ENCODE measurements around the gene GATA5.

Gene GATA5

GRCh38 chr20:62451970-62452369 lies 23.8 kb downstream of the GATA5 start:
- no peak for DNase-seq

DNA sequence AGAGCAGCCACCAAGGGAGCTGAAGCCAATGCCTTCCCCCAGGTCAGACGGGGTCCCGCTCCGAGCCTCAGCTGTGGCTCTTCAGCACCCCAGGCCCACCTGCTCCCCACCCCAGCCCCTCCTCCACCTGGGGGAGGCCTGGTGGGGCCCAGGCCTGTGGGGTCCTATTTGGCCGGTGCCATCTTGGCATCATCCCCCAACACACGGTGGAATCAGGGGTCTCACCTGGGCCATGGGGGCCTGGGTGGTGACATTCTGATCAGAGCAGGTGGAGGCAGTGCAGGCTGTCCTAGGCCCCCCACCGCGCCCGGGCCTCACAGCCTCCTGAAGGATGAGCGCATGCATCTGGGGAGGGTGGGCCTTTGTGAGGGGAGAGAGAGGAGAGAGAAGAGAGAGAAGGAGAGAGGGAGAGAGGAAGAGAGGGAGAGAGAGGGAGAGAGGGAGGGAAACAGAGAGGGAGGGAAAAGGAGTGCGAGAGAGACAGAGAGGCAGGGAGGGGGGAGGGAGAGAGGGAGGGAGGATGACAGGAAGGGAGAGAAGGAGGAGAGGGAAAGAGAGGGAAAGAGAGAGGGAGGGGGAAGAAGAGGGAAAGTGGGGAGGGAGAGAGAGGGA lies 24.5 kb downstream of the GATA5 start:
- no peak for DNase-seq

- DNase-seq: no peak
Measured at GRCh38 chr20:62449951-62450691, 25.7 kb downstream of the GATA5 start.

DNA sequence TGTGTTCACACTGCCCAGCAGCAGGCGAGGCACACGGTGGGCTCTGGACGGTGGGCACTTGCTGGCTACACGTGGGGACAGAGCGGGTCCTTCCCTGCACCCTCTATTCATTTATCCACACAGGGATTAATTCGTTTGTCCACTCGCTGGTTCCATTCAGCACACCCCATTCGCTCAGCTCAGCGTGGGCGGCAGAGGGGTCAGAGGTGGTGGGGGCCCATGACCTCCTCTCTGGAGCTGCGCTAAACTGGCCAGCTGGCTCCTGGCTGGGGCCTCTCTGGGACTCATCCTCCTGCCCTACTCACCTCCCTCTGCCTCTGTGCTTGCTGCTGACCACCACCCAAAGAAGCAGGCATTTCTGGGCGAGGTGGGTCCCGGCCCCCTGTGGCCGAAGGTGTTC lies 27.0 kb downstream of the GATA5 start:
- no peak for DNase-seq

DNA sequence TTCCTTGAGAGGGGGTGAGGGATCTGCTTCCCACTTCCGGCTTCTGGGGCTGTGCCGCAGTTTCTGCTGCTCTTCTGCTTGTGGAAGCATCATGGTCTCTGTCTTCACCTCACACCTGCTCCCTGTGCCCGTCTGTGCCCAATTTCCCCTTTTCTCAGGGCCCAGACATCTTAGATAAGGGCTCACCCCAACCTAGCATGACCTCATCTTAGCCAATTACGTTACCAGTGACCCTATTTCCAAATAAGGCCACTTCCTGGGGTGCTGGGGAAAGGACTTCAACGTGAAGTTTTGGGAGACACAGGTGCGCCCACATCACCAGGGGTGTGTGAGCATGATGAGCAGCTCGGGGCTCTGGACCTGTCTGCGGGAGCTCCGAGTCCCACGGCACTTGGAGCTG lies 27.8 kb downstream of the GATA5 start:
- no peak for DNase-seq

DNA sequence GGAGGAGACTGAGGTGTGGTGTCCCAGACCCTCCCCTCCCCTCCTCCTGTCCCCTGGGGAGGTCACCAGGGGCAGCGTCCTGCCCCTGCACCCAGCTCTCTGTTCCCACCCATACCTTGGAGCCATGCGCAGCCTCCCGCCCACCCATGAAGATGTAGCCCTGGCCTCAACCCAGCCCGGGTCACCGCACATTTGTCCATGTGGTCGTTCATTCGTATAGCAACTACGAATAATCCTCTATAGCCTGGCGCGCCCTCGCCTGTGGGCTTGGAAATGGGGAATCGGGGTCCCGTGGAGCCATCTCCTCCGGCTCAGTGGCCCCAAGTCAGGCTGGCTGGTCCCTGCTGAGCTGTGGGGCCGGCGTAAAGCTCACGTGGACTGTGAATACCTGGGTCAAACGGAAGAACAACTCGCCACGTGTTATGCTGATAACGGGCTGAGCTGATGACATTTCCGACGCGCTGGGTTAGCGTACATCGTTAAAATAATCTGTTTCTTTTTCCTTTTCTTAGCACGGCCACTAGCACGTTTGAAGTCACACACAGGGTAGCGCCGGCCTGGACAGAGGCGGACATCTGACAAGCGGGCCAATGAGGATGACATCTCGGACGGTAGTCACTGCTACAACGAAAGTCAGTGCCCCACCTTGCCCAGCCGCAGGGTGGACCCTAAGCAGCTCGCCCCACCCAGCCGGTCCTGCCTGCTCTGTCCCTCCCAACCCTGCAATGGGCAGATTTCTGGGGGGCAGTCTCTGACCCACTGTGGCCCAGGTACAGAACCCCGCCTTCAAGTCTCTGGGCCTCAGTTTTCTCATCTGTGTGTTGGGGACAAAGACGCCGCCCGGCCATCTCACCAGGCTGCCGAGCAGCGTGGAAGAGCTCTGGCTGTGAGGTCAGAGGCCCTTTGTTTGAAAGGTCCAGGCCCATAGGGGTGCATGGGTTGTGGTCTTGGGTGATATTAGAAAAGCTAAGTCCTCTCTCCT lies 28.6 kb downstream of the GATA5 start:
- DNase-seq: no peak

GRCh38 chr20:62446481-62446880 lies 29.3 kb downstream of the GATA5 start:
- DNase-seq: no peak

- DNase-seq: no peak
Measured at GRCh38 chr20:62445553-62446340, 30.0 kb downstream of the GATA5 start.

DNA sequence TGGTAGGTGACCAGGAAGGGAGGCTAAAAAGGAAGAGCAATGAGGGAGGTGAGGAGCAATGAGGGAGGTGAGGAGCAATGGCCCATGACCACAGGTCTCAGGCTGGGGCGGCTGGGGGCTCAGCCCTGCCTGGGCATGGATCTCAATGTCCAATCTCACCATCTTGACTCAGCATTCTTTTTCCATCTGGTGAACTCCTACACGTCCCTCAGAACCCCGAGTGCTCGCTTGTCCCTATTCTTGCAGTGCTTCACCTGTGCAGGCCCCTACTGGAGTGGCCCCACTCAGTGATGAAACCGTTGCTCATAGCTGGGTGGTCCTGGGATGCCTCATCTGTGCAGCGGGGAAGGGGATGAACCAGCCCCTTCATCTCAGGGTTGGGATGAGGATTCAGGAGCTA lies 31.5 kb downstream of the GATA5 start:
- DNase-seq: no peak

- no peak for DNase-seq
Measured at GRCh38 chr20:62441987-62442539, 33.7 kb downstream of the GATA5 start.

DNA sequence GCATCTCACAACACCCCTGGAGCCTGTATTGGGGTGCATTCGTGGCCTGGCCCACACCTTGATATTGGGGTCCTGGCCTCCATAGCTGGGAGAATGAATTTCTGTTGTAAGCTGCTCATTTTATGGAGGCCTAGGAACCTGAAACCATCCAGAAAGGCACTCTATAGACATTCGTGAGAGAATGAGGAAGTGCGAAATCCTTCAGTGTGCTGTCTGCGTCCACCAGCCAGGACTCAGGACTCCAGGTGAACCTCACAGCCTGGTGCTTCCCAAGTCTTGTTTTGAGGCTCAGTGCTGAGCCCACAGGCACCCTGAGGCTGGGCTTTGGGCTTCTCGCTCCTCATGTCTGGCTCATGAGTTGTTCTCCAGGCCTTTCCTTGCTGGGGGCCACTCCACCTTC lies 36.6 kb downstream of the GATA5 start:
- DNase-seq: peak in 3 of 4 experiments; percentile 8 to 21 (median 19)

DNA sequence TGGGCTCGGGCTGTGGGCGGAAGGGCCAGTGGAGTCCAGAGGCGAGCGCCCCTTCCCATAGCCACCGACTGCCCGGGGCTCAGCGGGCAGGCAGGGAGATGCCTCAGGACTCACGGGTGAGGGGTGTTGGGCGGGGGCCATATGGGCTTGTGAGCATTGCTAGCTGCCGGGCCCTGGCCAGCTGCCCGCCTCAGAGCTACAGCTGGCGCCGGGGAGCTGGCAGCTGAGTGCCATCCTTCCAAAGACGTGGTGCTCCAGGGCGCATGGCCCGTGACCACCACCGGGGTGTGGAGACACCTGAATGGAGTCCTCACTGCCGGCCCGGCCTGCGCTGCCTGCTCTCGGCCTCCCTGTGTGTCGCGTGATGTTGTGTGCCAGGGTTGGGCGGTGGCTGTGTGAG lies 37.9 kb downstream of the GATA5 start:
- no peak for DNase-seq

GRCh38 chr20:62437496-62437895 lies 38.3 kb downstream of the GATA5 start:
- DNase-seq: no peak

DNA sequence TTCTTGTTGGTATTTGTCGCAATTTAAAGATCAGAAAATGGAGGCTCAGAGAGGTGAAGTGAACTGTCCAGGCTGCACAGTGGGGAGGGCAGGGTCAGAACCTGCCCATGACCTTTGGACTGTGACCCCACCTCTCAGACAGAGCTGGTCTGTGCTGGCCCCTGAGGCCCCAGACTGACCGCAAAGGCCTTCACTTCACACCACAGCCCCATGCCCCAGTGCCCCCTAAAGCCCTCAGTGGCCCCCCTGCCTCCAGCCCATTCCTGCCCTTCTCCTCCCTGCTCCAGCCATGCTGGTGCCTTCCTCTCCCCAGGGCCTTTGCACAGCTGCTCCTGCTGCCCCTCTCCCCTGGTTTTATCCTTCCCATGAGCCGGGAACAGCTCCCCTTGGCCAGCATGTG lies 39.1 kb downstream of the GATA5 start:
- DNase-seq: no peak

DNA sequence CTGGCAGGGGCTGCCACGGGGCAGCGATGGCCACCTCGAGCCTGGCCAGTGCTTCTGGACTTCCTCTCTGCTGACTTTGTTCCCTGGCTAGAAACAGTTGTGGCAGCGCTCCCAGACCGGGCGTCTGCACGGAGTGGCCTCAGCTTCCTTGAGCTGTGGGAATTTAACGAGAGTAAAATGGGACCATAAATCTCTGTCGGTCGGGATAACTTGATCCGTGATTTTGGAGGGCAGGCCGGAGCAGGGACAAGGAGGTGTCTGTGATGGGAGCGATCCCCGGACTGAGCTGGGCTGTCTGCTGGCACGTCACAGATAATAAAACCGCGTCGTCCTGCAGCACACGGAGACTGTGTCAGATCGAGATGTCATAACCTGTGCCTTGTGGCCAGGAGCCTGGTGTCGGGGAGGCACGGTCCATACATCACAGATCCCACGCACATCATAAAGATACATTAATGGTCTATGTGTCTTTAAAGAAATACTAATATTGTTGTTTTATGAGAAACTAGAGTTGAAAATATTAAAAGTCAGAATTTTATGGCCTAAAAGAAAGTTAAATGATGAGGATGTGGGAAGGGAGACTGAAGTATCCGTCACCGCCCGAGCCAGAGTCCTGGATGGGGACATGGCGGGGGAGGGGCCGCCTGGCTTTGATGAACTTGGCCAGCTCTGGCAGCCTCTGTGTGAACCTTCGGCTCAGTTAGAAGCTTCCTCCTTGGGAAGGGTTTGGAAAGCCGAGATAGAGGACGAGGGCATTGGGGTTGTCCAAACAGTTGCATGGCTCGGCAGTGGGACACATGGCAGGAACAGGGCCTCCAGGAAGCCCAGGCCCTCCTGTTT lies 41.9 kb downstream of the GATA5 start:
- no peak for DNase-seq

DNA sequence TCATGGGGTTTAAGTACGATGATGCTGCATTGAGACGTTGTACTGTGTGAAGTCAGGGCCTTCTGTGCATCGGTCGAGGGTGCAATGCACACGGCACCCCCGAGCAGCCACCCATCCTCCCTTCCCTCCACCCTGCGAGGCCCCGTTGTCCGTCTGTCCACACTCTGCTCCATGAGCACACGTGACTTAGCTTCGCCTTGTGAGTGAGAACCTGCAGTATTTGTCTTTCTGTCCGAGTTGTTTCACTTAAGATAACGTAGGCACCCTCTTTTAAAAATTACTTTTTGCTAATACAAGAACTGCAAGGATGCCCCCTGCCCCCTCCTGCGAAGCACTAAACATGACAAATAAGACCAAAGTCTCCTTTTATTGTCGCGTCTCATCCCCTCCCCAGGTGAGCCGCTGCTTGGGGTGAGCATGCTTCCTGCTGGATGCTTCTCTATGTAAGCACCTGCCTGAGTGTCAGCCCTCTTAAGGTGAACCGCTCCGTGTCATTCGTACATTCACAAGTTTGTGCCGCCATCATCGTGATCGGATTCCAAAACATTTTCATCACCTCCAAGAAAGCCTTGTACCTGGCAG lies 44.8 kb downstream of the GATA5 start:
- no peak for DNase-seq

GRCh38 chr20:62430311-62430853 lies 45.4 kb downstream of the GATA5 start:
- no peak for DNase-seq

- no peak for DNase-seq
Measured at GRCh38 chr20:62429455-62430310, 46.1 kb downstream of the GATA5 start.

All from suppressor macrophage (primary cell).